ENCODE data around the gene GCKR. TPM values are rescaled to one million over a fixed set of nuclear protein-coding genes. Genes with fewer than 3 reads are reported as not detected.

The GCKR gene
- total RNA-seq, 1 experiment from 2014 or later: 3.4 TPM

GRCh38 chr2:27561060-27561459 lies 64.4 kb downstream of the GCKR start:
- TF ChIP-seq CTCF (conservative IDR thresholded peaks at IDR 0.05) (no peak), EZH2 (IDR thresholded peaks at IDR 0.05; ENCODE audit: low read depth) (no peak)
- Histone ChIP-seq H3K79me2 (ENCODE audit: low read depth) (no peaks in the 10 kb centered on the region), H3F3A (ENCODE audit: insufficient read depth, low read depth) (no peaks in the 10 kb centered on the region; the same call in 1 of the 2 replicates), H4K20me1 (ENCODE audit: insufficient read depth) (no peaks in the 10 kb centered on the region), H2AFZ (no peak overlapping the region), H3K4me2 (no peak overlapping the region), H3K27ac (no peak overlapping the region), H3K9me3 (ENCODE audit: insufficient read depth, low read depth) (no peaks in the 10 kb centered on the region), H3K4me1 (replicated peaks; ENCODE audit: insufficient read depth) (no peaks in the 10 kb centered on the region), H3K27me3 (ENCODE audit: insufficient read depth, low read depth) (no peaks in the 10 kb centered on the region), H3K4me3 (no peak overlapping the region), H3K36me3 (ENCODE audit: low read depth) (no peaks in the 10 kb centered on the region), H3K9me2 (ENCODE audit: insufficient read depth) (no peaks in the 10 kb centered on the region)
- intact Hi-C loops (cut with micrococcal nuclease; ENCODE audit: unreplicated experiment): no loop called here
- ChIA-PET POLR2A (ENCODE audit: unreplicated experiment) (no interaction called here), CTCF (no interaction called here)
- BruUV-seq (replicated peaks): no TSS peak
- no peak for DNase-seq

- no peaks in the 10 kb centered on the region; the same call in 1 of the 2 replicates for H3K9me3 ChIP-seq (ENCODE audit: insufficient read depth, low read depth)
- ChIA-PET CTCF (no interaction called here), POLR2A (ENCODE audit: unreplicated experiment) (no interaction called here)
- H4K20me1 ChIP-seq (ENCODE audit: insufficient read depth): no peaks in the 10 kb centered on the region
- no peak overlapping the region for H3K4me3 ChIP-seq
- peaks cover 10% of the 10 kb centered on the region; the same call in 1 of the 2 replicates for H3K4me1 ChIP-seq (replicated peaks; ENCODE audit: insufficient read depth)
- H3K9me2 ChIP-seq (ENCODE audit: insufficient read depth): no peaks in the 10 kb centered on the region
- BruUV-seq (replicated peaks): no TSS peak
- H2AFZ ChIP-seq: peak overlapping the region; percentile 44; the same call in 1 of the 2 replicates
- 0 out of 2 replicates have a peak overlapping the region, but pooled peaks have one; percentile 5 for H3K27ac ChIP-seq
- H3K27me3 ChIP-seq (ENCODE audit: insufficient read depth, low read depth): no peaks in the 10 kb centered on the region
- TF ChIP-seq EZH2 (IDR thresholded peaks at IDR 0.05; ENCODE audit: low read depth) (no peak), CTCF (conservative IDR thresholded peaks at IDR 0.05) (no peak)
- no peak for DNase-seq
- no peaks in the 10 kb centered on the region; the same call in 1 of the 2 replicates for H3F3A ChIP-seq (ENCODE audit: insufficient read depth, low read depth)
- H3K4me2 ChIP-seq: 0 out of 2 replicates have a peak overlapping the region, but pooled peaks have one; percentile 23
- no peaks in the 10 kb centered on the region for H3K36me3 ChIP-seq (ENCODE audit: low read depth)
- intact Hi-C loops (cut with micrococcal nuclease; ENCODE audit: unreplicated experiment): no loop called here
- H3K79me2 ChIP-seq (ENCODE audit: low read depth): no peaks in the 10 kb centered on the region
Measured at GRCh38 chr2:27566628-27567027, 70.0 kb downstream of the GCKR start.

- Histone ChIP-seq H3K36me3 (ENCODE audit: low read depth) (no peaks in the 10 kb centered on the region), H3K4me2 (no peak overlapping the region), H3K27me3 (ENCODE audit: insufficient read depth, low read depth) (no peaks in the 10 kb centered on the region), H3K4me3 (no peak overlapping the region), H3K9me3 (ENCODE audit: insufficient read depth, low read depth) (peaks cover 12% of the 10 kb centered on the region; the same call in 1 of the 2 replicates), H3K79me2 (ENCODE audit: low read depth) (no peaks in the 10 kb centered on the region), H2AFZ (no peak overlapping the region), H3K9me2 (ENCODE audit: insufficient read depth) (no peaks in the 10 kb centered on the region), H3K4me1 (replicated peaks; ENCODE audit: insufficient read depth) (peaks cover 10% of the 10 kb centered on the region; the same call in 1 of the 2 replicates), H3K27ac (no peak overlapping the region), H4K20me1 (ENCODE audit: insufficient read depth) (no peaks in the 10 kb centered on the region), H3F3A (ENCODE audit: insufficient read depth, low read depth) (no peaks in the 10 kb centered on the region; the same call in 1 of the 2 replicates)
- TF ChIP-seq CTCF (conservative IDR thresholded peaks at IDR 0.05) (no peak), EZH2 (IDR thresholded peaks at IDR 0.05; ENCODE audit: low read depth) (no peak)
- no TSS peak for BruUV-seq (replicated peaks)
- intact Hi-C loops (cut with micrococcal nuclease; ENCODE audit: unreplicated experiment): no loop called here
- POLR2A ChIA-PET (ENCODE audit: unreplicated experiment): no interaction called here
- DNase-seq: no peak
- CTCF ChIA-PET: no interaction called here
Measured at GRCh38 chr2:27569398-27569797, 72.8 kb downstream of the GCKR start.
